NCI-H1092 (cell line): ENCODE results near the gene RFC4.

Experiments used
- DNase-seq: peaks from one replicate; lab custom pipeline; 2025; lab: John Stamatoyannopoulos, UW

RFC4 gene

DNA sequence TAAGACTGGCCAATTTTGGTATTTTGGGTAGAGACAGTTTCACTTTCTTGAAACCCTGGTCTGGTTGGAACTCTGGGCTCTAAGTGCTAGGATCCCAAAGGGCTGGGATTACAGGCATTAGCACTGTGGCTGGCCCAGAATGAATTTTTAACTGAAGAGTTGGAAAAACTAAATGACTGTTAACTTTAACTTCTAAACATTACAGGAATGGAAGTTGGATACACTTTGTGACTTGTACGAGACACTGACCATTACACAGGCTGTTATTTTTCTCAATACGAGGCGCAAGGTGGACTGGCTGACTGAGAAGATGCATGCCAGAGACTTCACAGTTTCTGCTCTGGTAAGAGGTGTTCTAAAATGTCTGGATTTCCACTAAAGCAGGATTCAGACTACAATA, 19.4 kb downstream of the RFC4 start:
- no peak for DNase-seq

DNA sequence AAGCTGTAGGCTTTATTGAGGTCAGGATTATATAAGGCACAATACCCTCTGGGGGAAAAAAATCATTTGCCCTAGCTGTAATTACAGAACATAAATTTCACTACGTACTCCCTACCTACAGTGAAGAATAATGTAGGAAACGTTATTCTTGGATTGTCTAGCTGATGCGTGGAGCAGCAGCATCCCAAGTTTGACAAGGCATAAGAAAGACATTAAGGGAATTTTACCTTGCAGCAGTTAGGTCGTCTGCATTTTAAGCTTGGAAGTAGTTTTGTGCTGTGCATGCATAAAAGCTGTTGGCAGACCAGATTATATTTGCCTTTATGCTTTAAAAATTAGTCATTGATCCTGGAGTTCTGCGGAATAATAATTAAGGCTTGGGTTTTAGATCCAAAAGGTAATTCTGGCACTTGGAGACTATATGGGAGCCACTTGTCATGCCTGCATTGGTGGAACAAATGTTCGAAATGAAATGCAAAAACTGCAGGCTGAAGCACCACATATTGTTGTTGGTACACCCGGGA, 20.7 kb downstream of the RFC4 start:
- DNase-seq: no peak

DNA sequence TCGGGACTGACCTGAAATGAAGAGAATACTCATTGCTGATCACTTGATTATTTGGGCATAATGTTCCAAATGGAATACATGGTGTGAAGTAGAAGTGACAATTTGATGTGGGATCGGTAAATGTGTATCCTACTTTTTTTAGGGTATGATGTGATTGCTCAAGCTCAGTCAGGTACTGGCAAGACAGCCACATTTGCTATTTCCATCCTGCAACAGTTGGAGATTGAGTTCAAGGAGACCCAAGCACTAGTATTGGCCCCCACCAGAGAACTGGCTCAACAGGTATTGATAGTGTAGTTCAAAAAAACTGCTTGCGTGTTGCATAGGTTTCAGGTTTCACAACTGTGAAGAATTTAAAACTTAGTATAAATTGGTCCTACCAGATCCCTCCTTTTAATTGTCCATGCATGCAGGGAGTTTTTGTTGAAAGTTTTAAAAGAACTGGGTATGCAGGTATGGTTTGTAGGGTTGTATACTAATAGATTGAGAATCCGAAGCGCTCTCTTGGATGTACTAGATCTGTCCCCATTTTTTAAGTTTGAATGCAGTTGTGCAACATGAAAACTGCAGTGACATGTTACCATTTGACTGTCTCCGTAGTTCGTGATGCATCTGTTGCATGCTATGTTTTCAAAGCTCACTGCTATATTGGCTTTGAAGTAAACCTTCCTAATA, 21.3 kb downstream of the RFC4 start:
- no peak for DNase-seq

DNA sequence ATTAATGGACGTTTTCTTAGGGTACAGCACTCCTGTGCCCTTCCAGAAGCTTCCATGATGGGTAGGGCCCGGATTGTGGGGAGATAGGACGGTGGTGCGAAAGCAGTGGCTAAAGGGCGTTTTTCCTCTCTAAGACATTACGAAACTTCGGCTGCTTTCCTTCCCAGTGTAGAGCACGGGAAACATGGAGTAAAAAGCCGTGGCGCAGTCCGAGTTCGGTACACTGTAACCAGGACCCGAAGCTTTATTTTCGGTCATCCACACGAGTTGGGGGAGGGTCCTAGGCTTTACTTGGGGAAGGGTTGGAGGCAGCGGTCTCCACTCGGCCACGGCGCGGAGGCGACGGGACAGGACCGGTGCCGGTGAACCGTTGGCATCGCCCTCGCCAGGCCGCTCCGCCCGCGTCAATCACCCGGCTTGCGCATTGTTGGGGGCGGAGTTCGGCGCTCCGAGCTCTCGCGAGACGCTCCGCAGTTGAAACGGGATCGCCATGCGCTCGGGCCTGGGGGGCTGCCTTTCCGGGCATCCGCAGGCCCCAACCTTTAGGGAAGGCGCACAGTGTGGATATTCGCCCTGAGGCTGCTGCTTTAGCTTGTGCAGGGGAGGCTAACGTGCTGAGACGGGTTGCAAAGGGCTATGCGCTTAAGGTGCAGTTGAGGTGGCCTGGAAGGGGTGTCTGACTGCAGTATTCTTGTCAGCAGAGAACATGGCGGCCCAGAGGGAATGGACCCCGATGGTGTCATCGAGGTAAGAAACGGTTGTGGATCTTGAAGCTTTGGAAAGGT, 22.4 kb downstream of the RFC4 start:
- peak; percentile 73 for DNase-seq

DNA sequence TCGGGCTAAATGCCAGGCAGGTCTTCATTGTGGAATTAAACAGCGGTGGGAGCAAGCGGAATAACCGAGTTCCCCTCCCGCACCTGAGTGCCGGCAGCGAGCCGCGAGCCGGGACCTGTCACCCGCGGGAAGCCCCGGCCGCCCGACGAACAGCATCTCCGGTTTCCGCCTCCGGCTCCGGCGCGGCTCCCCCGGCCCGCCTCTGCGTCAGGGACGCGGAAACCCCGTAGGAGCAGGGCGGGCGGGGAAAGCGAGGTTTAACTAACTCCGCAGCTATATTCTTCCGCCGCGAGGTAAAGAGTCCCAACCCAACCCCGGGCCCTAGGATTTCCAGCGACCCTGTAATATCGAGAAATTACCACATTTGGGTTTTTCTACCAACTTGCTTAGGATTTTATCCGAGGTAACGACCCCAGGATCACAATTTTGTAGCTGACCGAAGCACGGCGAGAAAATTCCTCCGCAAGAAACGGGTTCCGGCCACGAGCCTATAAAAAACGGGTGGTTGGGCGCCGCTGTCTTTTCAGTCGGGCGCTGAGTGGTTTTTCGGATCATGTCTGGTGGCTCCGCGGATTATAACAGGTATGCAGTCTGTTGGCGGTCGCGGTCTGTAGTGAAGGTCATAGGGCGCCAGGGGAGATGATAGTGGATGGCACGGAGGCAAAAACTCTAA, 23.1 kb downstream of the RFC4 start, which contains the start of gene EIF4A2:
Gene EIF4A2 (plus strand): TSS at position 520 of the 673 bp plus-strand sequence. CDS start 34 bp downstream, at position 554.
- DNase-seq: peak; percentile 86

DNA sequence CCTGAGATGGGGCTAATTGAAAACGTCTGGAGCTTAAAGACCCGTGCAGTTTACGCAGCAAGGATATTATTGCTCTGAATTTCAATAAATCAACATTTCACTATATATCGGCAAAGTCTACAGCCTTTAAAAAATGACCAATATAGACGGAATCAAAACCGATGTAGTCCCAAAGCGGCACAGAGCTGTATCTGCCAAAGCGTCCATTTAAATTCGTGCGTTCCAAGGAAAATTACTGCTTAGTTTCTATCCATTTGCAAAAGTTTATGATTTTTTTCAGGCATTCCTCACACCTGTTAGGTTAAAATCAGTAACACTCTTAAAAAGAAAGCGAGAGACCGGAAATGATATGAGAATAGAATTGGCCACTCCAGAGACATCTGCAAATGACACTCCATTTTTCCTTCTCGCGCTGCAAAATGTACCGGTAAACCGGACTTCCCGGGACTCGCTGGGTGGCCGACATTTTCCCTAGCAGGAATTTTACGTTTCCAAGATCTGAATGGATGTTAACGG, 23.7 kb downstream of the RFC4 start:
- DNase-seq: no peak

DNA sequence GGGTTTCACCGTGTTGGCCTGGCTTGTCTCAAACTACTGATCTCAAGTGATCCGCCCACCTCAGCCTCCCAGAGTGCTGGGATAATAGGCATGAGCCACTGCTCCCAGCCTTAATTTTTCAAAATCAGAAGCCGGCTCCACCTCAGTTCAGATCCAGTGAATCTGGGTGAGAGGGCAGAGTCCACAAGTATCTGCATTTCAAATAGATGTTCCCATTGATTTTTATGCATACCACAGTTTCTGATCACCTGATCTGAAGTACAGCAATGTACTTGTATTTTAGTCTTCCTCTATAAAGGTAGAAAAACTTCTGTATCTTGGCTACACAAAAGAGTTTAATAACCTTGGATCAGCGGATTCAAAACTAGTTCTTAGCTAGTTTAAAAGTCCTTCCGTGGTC, 27.1 kb downstream of the RFC4 start:
- no peak for DNase-seq

DNA sequence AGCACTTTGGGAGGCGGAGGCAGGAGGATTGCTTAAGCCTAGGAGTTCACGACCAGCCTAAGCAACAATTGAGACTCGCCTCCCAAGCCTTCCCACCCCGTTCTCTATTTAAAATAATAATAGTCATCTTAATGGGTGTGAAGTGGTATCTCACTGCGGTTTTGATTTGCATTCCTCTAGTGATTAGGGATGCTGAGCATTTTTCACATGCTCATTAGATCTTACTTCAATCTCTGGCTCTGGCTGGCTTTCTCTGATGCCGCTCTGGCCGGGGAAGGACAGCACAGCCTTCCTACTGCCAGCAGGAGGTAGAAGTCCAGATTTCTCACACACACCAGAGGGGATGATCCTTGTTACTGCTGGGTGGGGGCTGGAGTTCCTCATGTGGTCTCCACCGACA, 30.3 kb downstream of the RFC4 start:
- no peak for DNase-seq

DNA sequence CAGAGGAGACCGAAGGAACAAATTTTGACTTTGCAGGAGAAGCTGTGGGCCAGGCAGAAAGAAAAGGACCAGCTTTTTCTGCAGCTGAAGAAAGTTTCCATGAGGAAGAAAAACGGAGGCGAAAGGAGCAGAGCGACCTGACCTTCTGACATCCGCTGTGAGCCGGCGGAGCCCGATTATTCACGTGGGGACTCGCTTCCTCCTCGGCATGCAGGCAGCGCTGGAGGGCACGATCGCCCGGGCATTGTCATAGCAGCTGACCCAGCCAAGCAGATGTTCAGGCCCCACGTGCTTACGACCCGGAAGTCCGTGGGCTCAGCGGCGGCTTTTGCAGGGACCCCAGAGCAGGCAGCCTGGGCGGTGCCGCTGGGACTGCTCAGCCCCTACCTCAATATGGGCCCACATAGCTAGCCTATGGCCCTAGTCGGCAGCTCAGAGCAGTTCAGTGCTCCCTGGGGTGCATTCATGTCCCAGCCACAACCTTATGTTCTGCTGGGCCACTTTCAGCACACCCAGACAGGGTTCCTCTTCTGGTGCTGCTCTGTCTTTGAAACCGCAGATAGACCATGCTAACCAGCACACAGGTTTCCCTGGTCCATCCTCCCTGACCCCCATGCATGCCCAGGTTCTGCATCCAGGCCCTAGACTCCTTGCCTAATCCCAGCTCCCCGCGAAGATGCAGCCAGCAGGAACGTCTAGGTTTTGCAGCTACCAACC, 33.4 kb downstream of the RFC4 start:
- peak; percentile 62 for DNase-seq

DNA sequence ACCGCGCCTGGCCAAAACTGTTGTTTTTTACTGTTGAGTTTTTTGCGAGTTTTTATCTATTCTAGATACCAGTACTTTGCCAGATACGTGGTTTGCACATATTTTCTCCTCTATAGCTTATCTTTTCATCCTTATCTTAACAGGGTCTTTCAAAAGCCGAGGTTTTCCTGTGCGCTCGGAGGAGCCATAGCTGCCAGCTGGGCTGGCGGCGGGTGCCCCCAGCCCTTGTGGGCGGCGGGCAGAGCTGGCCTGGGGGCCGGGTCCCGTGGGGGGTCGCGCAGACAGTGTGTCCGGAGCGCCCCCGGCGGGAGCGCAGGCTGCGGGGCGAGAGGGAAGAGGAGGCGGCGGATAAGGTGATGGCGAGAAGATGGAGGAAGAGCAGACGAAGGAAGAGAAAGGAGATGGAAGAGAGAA, 34.0 kb downstream of the RFC4 start:
- DNase-seq: no peak

DNA sequence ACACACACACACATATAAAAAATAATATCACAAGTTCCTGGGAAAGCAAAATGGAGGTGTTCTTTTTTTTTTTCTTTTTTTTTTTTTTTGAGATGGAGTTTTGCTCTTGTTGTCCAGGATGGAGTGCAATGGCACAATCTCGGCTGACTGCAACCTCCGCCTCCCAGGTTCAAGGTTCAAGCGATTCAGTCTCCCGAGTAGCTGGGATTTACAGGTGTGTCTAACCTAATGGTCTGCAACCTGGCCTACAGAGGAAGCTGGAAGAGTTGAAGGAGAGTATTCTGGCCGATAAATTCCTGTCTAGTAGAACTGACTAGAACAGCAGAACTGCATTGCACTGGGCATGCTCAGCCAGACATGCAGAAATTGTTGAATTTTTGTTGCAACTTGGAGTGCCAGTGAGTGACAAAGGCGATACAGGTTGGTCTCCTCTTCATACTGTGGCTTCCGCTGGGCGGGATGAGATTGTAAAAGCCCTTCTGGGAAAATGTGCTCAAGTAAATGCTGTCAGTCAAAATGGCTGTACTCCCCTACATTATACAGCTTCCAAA, 45.3 kb downstream of the RFC4 start:
- no peak for DNase-seq

DNA sequence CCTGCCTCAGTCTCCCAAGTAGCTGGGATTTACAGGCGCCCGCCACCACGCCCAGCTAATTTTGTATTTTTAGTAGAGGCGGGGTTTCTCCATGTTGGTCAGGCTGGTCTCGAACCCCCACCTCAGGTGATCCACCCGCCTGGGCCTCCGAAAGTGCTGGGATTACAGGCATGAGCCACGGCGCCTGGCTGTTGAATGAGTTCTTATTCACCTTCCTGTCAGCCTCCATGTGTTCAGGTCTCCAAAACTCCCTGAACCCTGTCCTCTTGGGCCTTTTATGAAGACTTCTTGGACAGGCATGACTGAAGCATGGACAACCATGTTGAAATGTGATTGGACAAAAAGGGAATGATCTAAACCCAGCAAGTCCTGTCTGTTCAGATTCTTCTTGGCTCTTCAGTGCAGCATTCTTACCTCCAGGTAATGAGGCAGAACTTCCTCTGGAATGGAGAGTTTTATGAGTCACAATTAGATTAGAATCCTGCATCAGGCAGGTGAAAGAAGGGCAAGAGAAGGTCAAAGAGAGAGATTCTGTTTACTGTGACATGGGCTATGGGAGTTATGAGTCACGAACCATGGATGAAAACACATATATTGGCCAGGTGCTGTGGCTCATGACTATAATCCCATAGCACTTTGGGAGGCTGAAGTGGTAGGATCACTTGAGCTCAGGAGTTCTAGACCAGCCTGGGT, 46.0 kb downstream of the RFC4 start:
- no peak for DNase-seq

DNA sequence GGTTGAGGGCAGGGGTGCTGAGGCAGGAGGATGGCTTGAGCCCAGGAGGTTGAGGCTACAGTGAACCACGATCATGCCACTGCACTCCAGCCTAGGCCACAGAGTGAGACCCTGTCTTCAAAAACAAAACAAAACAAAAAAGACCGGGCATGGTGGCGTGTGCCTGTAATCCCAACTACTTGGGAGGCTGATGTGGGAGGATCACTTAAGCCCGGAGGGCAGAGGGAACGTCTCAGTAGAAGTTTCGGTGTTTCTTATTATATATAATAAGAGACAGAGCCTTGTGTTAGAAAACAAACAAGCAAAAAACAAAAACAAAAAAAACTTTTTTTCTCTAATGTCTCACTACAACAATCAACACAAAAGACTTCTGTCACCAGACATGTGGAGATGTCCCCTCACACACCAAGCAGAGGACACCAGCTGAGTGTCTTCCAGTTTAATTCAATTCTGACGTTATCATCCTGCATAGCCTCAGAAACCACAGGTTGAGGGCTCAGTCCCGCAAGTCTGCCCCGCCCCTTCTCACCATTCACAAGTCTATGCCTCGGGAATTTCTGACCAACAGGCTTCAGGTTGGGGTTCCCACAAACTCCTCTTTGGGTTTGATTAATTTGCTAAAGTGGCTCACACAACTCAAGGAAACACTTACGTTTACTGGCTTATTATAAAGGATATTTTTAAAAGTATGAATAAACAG, 46.9 kb downstream of the RFC4 start:
- DNase-seq: no peak

DNA sequence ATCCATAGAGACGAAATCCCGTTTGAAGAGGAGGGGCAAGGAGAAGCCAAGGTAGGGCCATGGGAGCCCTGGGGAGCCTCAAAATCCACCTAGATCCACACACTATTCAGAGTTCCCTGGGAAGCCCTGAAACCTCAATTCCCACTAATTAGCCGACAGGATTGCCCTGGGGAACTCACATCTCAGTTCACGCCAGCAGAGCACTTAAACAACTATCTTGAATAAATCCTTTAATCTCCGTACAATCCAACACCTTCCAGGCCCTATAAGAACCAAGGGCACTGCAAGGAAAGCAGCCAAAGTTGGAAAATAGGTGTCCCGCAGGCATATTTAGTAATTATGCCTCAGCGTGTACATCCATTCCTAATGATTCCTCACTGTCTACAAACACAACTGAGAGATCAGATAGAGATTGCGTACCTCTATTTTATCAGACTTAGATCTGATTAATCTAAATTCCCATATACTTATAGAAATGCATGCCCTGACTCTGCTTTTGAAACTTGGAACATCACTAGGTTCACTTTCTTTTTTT, 48.5 kb downstream of the RFC4 start:
- DNase-seq: no peak

DNA sequence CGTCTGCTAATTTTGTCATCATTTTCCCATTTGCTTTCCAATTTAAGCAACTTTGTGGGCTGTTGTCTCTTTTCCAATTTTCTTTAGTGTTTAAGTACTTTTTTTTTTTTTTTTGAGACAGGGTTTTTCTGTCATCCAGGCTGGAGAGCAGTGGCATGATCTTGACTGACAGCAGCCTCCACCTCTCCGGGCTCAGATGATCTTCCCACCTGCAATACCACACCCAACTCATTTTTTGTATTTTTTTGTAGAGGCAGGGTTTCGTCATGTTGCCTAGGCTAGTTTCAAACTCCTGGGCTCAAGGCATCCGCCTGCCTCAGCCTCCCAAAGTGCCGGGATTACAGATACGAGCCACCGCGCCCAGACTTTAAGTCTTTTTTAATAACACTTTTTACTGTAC, 49.1 kb downstream of the RFC4 start:
- DNase-seq: no peak

DNA sequence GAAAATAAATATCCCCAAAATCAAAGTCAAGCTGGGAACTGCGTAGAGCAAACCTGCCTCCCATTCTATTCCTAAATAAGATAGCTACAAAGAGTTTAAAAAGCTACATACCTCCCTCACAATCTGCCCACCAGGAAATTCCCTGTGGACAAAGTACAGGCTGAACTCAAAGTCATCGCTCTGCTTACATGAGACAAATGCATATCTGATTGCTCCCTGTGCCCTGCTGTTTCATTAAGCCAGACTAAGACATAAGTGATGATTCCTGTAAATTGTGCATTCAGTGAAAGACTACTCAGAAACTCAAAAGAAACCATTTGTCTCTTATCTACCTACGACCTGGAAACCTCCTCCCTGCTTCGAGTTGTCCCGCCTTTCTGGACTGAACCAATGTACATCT, 51.4 kb downstream of the RFC4 start:
- no peak for DNase-seq

DNA sequence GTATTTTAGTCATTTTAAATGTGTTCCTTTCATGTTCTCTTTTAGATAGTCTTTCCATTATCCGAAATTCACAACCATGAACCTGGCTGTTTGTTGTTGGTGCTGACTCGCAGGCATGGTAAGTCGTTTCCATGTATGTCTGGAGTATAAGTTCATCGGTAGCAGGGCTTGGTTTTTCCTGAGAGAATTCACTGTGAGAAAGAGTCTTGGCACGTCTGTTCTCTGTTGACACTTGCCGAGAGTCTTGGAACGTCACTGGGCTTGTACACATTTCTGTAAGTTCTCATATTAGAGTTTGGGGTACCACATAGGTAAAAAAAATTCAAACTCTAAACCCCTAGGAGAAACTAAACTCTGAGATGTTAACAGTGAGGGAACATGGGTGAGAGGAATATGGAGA, 52.3 kb downstream of the RFC4 start:
- DNase-seq: no peak

DNA sequence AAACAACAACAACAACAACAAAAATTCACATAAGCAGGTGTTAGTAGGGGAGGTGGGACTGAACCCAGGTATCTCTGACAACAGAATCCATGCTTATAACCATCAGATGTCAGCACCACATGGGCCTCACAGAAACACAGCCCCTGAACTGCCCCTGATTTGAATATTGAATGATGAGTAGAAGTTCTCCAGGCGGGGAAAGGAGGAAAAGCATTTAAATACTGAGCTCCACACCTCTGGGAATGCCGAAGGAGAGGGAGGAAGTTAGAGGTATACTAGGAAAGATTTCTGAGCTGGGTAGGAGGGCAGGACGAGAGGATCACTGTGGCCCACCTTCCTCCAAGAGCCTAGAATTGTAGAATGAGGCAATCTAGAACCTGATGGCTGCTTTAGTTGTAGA, 54.8 kb downstream of the RFC4 start:
- DNase-seq: no peak

DNA sequence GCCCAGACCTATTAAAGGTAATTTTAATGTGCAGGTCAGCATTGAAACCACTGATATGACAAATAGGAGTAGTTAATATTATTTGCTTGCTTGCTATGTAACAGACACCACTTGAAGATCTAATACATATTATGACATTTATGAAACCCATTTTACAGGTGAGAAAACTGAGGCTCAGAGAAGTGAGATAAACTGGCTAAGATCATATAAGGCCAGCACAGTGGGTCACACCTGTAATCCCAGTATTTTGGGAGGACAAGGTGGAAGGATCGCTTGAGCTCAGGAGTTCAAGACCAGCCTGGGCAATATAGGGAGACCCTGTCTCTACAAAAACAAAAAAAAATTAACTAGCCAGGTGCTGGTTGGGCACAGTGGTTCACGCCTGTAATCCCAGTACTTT, 56.0 kb downstream of the RFC4 start:
- no peak for DNase-seq

DNA sequence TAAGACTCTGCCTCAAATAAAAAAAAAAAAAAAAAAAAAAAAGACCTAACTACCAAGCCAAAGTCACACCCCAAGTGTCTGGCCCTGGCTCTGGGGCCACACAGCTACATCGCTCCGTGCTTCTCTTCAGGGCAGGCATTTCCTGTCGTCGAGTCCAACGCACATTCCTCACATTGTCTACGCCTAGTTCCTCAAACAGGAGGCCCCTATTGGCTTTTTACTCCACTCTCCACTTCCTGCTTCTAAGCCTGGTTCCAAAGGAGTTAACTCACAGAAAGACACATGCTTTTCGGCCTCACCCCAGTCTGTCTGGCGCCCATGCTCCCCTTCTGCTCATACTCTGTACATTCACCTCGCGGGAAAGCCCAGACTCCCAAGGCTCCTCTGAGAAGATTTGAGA, 60.3 kb downstream of the RFC4 start:
- DNase-seq: no peak
